Measurements from ENCODE around the gene TTC12. TPM values are rescaled to one million over a fixed set of nuclear protein-coding genes. Genes with fewer than 3 reads are reported as not detected.

Gene TTC12
- total and polyA plus RNA-seq, 2 of the 13 experiments (the other 11 are each of a cell fraction or from before 2014, with no cell fraction given) = 5.4 to 11.6 TPM

GRCh38 chr11:113408206-113408605 lies 93.8 kb downstream of the TTC12 start:
- Histone ChIP-seq H2AFZ (ENCODE audit: low read length) (no peak overlapping the region), H3K9me3 (ENCODE audit: low read length) (no peaks in the 10 kb centered on the region), H3K79me2 (ENCODE audit: insufficient read depth, low read length) (no peaks in the 10 kb centered on the region), H4K20me1 (ENCODE audit: insufficient read depth, low read length) (no peaks in the 10 kb centered on the region), H3K27me3 (ENCODE audit: control insufficient read depth in 1 of 2, insufficient read depth in 2 of 2, low read length in 2 of 2) (peaks cover 11 to 40% of the 10 kb centered on the region in 2 experiments; a peak in 3 of 5 replicates), H3K4me1 (ENCODE audit: insufficient read depth, low read length) (no peaks in the 10 kb centered on the region), H3K36me3 (replicated peaks in 1 of 2; ENCODE audit: control insufficient read depth in 1 of 2, insufficient read depth in 2 of 2, low read length in 2 of 2) (no peaks in the 10 kb centered on the region), H3K27ac (ENCODE audit: extremely low read length, insufficient read depth, low read length) (no peak overlapping the region), H3K4me3 (replicated peaks in 1 of 3; ENCODE audit: insufficient read depth in 1 of 3, low read depth in 2 of 3, low read length in 3 of 3) (no peak overlapping the region), H3K9ac (ENCODE audit: insufficient read depth, low read depth, low read length) (no peak overlapping the region), H3K4me2 (ENCODE audit: low read depth, low read length) (no peak overlapping the region)
- ATAC-seq (no peak), FAIRE-seq (no peak), DNase-seq (ENCODE audit: low spot score) (no peak)
- intact Hi-C loops (cut with micrococcal nuclease; ENCODE audit: unreplicated experiment) = no loop called here
- no peak for TF ChIP-seq ZFP91 (CRISPR knock-in tag; IDR thresholded peaks at IDR 0.05; ENCODE audit: borderline replicate concordance)
- no peak for TF ChIP-seq ZNF564 (CRISPR knock-in tag; IDR thresholded peaks at IDR 0.05)
- TF ChIP-seq NR3C1 (CRISPR knock-in tag; IDR thresholded peaks at IDR 0.05) = no peak
- no peak for TF ChIP-seq PPARG (CRISPR knock-in tag; conservative IDR thresholded peaks at IDR 0.05)
- TF ChIP-seq ZBTB8A (CRISPR knock-in tag; IDR thresholded peaks at IDR 0.05; ENCODE audit: borderline replicate concordance, low read depth) = no peak
- TF ChIP-seq ZKSCAN5 (CRISPR knock-in tag; IDR thresholded peaks at IDR 0.05) = no peak
- no peak for TF ChIP-seq ZNF850 (CRISPR knock-in tag; conservative IDR thresholded peaks at IDR 0.05)
- TF ChIP-seq SAP130 (CRISPR knock-in tag; IDR thresholded peaks at IDR 0.05; ENCODE audit: low read depth) = no peak
- no peak for TF ChIP-seq SMAD3 (CRISPR knock-in tag; IDR thresholded peaks at IDR 0.05)
- no peak for TF ChIP-seq PAX8 (CRISPR knock-in tag; IDR thresholded peaks at IDR 0.05; ENCODE audit: borderline replicate concordance)
- TF ChIP-seq ZNF687 (CRISPR knock-in tag; IDR thresholded peaks at IDR 0.05) = no peak
- no peak for TF ChIP-seq HDAC2 (CRISPR knock-in tag; IDR thresholded peaks at IDR 0.05)
- TF ChIP-seq NPAS2 (CRISPR knock-in tag; IDR thresholded peaks at IDR 0.05; ENCODE audit: borderline replicate concordance) = no peak
- ChIA-PET CTCF (ENCODE audit: low intra/inter-chr PET ratio, low total read pairs) (no interaction called here), POLR2A (no interaction called here)
- in situ Hi-C loops (cut with HindIII; ENCODE audit: extremely low pct_ligation_motif_present, low pct_unique_long_range_greater_than_20kb) = loop anchor here (10.0 kb wide), 1 partner anchor 63 kb away; no protein-coding TSS in a partner anchor
- BruUV-seq (replicated peaks) = no TSS peak
- 8% methylated on average over 9 of the region's 9 CpGs for WGBS (ENCODE audit: low lambda C conversion rate)

All from HepG2 (cell line).